ENCODE measurements around the gene ANGPTL7. TPM values are rescaled to one million over a fixed set of nuclear protein-coding genes. Genes with fewer than 3 reads are reported as not detected.
"Not testable (repeated sequence)": the region's sequence is repeated elsewhere in the genome, so short reads cannot be mapped to it uniquely, and the experiment has no call there.

Gene ANGPTL7
- total RNA-seq, 1 donor from 2014 or later, result 8.6 TPM

DNA sequence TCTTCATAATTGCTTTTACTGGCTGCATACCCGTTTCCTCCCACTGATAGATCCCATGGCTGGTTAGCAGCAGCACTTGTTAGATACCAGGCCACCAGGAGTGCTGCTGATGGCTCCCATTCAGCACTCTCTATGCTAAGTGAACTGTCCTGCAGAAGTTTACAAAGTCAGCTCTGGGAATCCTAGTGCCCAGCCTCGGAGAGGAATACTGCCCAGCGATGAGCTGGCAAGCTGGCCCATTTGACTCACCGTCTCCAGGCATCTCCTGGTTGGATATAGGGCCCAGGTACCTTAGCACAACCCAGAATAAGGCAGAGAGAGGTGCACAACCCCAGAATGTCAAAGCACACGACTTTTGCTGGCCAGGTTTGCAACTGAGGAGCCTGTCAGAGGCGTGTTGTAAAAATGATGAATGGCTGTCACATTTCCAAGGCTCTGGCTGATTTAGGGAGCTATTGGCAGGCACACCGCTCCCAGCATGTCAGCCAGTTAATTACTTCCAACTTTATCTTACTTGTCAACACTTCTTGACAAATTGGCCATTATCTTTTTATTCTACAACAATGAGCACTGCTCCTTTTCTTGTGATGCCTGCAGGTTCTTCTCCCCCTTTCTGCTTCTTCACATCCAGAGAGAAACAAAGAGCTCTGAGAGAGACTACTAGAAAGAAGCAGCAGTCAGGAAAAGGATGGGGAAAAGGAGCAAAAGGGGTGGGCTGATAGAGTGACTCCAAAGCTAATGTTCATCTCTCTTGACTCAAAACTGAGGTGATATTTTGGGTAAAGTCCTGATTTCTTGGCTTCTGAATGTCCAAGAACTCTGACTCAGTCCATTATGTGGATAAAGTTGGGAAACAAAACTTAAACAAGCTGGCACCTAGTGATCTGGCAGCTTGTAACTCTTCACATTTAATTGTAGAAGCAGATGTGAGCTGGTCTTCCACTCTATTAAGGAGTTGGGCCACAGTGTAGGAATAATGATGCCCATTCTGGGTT lies 10.8 kb upstream of the ANGPTL7 start:
- TF ChIP-seq, protein P1, sequence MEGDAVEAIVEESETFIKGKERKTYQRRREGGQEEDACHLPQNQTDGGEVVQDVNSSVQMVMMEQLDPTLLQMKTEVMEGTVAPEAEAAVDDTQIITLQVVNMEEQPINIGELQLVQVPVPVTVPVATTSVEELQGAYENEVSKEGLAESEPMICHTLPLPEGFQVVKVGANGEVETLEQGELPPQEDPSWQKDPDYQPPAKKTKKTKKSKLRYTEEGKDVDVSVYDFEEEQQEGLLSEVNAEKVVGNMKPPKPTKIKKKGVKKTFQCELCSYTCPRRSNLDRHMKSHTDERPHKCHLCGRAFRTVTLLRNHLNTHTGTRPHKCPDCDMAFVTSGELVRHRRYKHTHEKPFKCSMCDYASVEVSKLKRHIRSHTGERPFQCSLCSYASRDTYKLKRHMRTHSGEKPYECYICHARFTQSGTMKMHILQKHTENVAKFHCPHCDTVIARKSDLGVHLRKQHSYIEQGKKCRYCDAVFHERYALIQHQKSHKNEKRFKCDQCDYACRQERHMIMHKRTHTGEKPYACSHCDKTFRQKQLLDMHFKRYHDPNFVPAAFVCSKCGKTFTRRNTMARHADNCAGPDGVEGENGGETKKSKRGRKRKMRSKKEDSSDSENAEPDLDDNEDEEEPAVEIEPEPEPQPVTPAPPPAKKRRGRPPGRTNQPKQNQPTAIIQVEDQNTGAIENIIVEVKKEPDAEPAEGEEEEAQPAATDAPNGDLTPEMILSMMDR (IDR thresholded peaks at IDR 0.05), result no peak
- TF ChIP-seq POLR2A (IDR thresholded peaks at IDR 0.05) (no peak), POLR2AphosphoS5 (IDR thresholded peaks at IDR 0.05; ENCODE audit: insufficient read depth in 1 of 2, low read depth in 1 of 2) (no peak)
- intact Hi-C loops (cut with DNase I), result no loop called here

DNA sequence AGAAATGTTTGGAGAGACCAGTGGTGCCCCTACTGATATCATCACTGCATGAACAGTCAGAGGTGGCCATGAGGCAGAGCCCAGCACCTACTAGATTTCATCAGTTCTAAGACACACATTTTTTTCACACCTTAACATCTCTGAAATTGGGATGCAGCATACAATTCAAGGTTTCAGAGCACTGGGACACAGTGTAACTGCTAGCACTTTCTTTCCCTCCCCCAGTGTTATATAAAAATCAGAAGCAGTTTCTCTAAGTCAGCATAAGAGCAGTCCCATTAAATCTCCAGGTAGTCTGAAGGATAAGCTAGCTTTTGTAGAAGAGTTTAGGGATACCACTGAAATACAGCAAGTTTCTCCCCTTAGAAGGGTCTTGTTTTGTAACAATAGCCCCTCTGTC lies 10.0 kb upstream of the ANGPTL7 start:
- Histone ChIP-seq H3K27me3 (no peaks in the 10 kb centered on the region), H3K4me3 (no peak overlapping the region), H3K36me3 (no peaks in the 10 kb centered on the region), H3K9me3 (no peaks in the 10 kb centered on the region), H3K27ac (no peak overlapping the region), H3K4me1 (peaks cover 32% of the 10 kb centered on the region)
- intact Hi-C loops (cut with DNase I), result no loop called here
- no peak for DNase-seq (ENCODE audit: extremely low spot score in 2 of 2)
- TF ChIP-seq POLR2A (IDR thresholded peaks at IDR 0.05) (no peak), POLR2AphosphoS5 (IDR thresholded peaks at IDR 0.05; ENCODE audit: insufficient read depth in 1 of 2, low read depth in 1 of 2) (no peak)
- TF ChIP-seq, protein P1 (IDR thresholded peaks at IDR 0.05), result no peak

More for the DNA sequence above, 10.8 kb upstream of the ANGPTL7 start:
- Histone ChIP-seq H3K27me3 (no peaks in the 10 kb centered on the region), H3K4me1 (peaks cover 32% of the 10 kb centered on the region), H3K27ac (no peak overlapping the region), H3K36me3 (no peaks in the 10 kb centered on the region), H3K4me3 (no peak overlapping the region), H3K9me3 (no peaks in the 10 kb centered on the region)
- no peak for DNase-seq (ENCODE audit: extremely low spot score in 2 of 2)

DNA sequence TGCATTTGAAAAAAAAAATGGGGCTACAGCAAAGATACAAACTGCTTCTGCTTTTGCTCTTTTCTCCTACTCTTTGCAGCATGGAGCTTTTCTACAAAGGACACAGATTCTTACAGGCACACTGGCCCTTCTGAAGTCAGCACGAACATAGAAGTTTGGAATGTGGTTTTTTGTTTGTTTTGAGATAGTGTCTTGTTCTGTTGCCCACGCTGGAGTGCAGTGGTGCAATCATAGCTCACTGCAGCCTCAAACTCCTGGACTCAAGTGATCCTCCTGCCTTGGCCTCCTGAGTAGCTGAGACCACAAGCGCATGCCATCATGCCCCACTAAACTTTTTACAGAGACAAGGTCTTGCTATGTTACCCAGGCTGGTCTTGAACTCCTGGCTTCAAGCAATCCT lies 9.4 kb upstream of the ANGPTL7 start:
- H3K27me3 ChIP-seq; H3K27ac ChIP-seq; DNase-seq (ENCODE audit: extremely low spot score in 2 of 2); H3K9me3 ChIP-seq; H3K36me3 ChIP-seq; intact Hi-C loops (cut with DNase I); H3K4me3 ChIP-seq: not testable (repeated sequence)
- peaks cover 32% of the 10 kb centered on the region for H3K4me1 ChIP-seq

DNA sequence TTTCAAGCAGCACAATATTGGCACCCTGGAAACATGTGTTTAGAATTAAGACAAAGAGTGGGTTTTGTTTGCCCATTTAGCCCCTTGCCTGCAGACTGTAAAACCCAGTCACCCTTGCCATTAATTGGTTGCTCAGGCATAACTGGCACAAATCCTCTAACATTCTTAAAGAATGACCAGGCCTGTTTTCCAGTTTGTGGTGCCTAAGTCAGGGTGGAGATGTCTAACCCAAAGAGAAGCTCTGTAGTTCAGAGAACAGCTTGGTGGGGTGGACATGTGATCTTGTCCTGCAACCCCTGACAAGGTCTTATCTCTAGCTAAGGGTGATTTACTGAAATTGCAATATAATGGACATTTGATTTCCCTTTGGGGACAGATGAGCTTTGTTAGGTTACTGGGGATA lies 8.8 kb upstream of the ANGPTL7 start:
- Histone ChIP-seq H3K4me3 (no peak overlapping the region), H3K27me3 (no peaks in the 10 kb centered on the region), H3K4me1 (peaks cover 32% of the 10 kb centered on the region), H3K36me3 (no peaks in the 10 kb centered on the region), H3K9me3 (no peaks in the 10 kb centered on the region), H3K27ac (no peak overlapping the region)
- TF ChIP-seq POLR2A (IDR thresholded peaks at IDR 0.05), result no peak
- intact Hi-C loops (cut with DNase I), result no loop called here
- DNase-seq (ENCODE audit: extremely low spot score in 2 of 2), result no peak

DNA sequence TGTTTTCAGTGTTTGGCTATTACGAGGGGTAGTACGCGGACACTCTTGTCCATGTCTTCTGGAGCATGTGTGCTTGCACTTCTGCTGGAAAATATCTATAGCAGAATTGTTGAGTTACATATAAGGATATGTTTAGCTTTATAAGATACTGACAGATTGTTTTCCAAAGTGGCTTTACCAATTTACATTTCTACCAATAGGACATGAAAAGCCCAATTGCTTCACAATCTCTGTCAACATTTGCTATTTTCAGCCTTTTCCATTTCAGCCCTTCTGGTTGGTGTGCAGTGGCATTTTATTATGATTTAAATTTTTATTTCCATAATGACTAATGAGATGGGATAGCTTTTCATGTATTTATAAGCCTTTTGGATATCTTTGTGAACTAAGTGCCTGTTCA lies 6.3 kb upstream of the ANGPTL7 start:
- H3K27me3 ChIP-seq, result no peaks in the 10 kb centered on the region
- no peak for DNase-seq (ENCODE audit: extremely low spot score in 2 of 2)
- no peaks in the 10 kb centered on the region for H3K9me3 ChIP-seq
- H3K36me3 ChIP-seq, result no peaks in the 10 kb centered on the region
- intact Hi-C loops (cut with DNase I), result no loop called here
- H3K27ac ChIP-seq, result no peak overlapping the region
- H3K4me3 ChIP-seq, result no peak overlapping the region
- TF ChIP-seq POLR2A (IDR thresholded peaks at IDR 0.05) (no peak), POLR2AphosphoS5 (IDR thresholded peaks at IDR 0.05; ENCODE audit: insufficient read depth in 1 of 2, low read depth in 1 of 2) (no peak)
- TF ChIP-seq, protein P1 (IDR thresholded peaks at IDR 0.05), result no peak
- peaks cover 32% of the 10 kb centered on the region for H3K4me1 ChIP-seq

DNA sequence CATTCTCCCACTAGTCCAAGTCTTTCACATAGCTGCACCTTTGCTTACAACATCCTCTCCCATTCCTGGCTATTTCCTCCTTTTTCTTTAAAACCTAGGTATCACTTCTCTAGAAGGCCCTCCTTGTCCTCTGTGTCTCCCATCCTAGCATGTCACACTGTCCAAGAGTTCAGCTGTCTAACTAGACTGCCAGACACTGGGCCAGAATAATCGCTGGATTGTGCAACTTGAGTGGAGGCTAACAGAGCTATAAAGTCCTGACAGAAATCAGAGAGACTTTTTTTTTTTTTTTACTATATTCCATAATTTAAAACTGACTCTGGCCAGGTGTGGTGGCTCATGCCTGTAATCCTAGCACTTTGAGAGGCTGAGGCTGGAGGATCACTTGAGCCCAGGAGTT lies 4.2 kb upstream of the ANGPTL7 start:
- Histone ChIP-seq H3K36me3 (peaks cover 0 to 8% of the 10 kb centered on the region in 2 donors), H3K27ac (no peak overlapping the region), H3K27me3 (no peaks in the 10 kb centered on the region), H3K9me3 (no peaks in the 10 kb centered on the region), H3K4me1 (peaks cover 11% of the 10 kb centered on the region), H3K4me3 (no peak overlapping the region)
- intact Hi-C loops (cut with DNase I), result no loop called here
- DNase-seq (ENCODE audit: extremely low spot score in 2 of 2), result no peak
- TF ChIP-seq, protein P1 (IDR thresholded peaks at IDR 0.05), result no peak
- no peak for TF ChIP-seq POLR2A (IDR thresholded peaks at IDR 0.05)
- no peak for TF ChIP-seq POLR2AphosphoS5 (IDR thresholded peaks at IDR 0.05; ENCODE audit: insufficient read depth in 1 of 2, low read depth in 1 of 2)

Measured in vagina (tissue), 2 donors.